Measurements from ENCODE around the gene NOXRED1.

NOXRED1 gene

GRCh38 chr14:77407158-77407557, 16.2 kb downstream of the NOXRED1 start:
- peak; percentile 90 to 91 for DNase-seq

- peak; percentile 32 to 57 for DNase-seq
These were observed 16.6 kb downstream of the NOXRED1 start for GRCh38 chr14:77406718-77407117.

- no peak for DNase-seq
These were observed 17.2 kb downstream of the NOXRED1 start for GRCh38 chr14:77406086-77406485.

GRCh38 chr14:77403768-77404167, 19.6 kb downstream of the NOXRED1 start:
- DNase-seq: no peak

- no peak for DNase-seq
These were observed 23.1 kb downstream of the NOXRED1 start for GRCh38 chr14:77400216-77400615.

GRCh38 chr14:77390188-77390587, 33.1 kb downstream of the NOXRED1 start:
- DNase-seq: no peak

GRCh38 chr14:77378701-77379100, 44.6 kb downstream of the NOXRED1 start:
- DNase-seq: no peak

- peak in 1 of 2 experiments; percentile 62 for DNase-seq
These were observed 45.9 kb downstream of the NOXRED1 start for GRCh38 chr14:77377502-77377844.

- peak; percentile 85 to 92 for DNase-seq
These were observed 46.4 kb downstream of the NOXRED1 start, which contains the start of the genes SAMD15 and TMED8 for GRCh38 chr14:77376771-77377501. TSS of gene SAMD15 (plus strand) at chr14:77377379. CDS start at chr14:77377419, 40 bp downstream. TSS of gene TMED8 (minus strand) at chr14:77377094. CDS start at chr14:77377053, 41 bp downstream.

- peak; percentile 27 to 28 for DNase-seq
These were observed 47.2 kb downstream of the NOXRED1 start for GRCh38 chr14:77375973-77376770.

GRCh38 chr14:77375164-77375950, 48.0 kb downstream of the NOXRED1 start:
- DNase-seq: peak in 1 of 2 experiments; percentile 11

- no peak for DNase-seq
These were observed 51.0 kb downstream of the NOXRED1 start for GRCh38 chr14:77372304-77372841.

- DNase-seq: no peak
These were observed 54.0 kb downstream of the NOXRED1 start for GRCh38 chr14:77369285-77369684.

- DNase-seq: no peak
These were observed 59.2 kb downstream of the NOXRED1 start for GRCh38 chr14:77364146-77364545.

- no peak for DNase-seq
These were observed 63.7 kb downstream of the NOXRED1 start for GRCh38 chr14:77359626-77360025.

- DNase-seq: no peak
These were observed 66.4 kb downstream of the NOXRED1 start for GRCh38 chr14:77356899-77357298.

GRCh38 chr14:77355811-77356210, 67.5 kb downstream of the NOXRED1 start:
- no peak for DNase-seq

- DNase-seq: no peak
These were observed 69.7 kb downstream of the NOXRED1 start for GRCh38 chr14:77353469-77354141.

GRCh38 chr14:77347751-77348150, 75.6 kb downstream of the NOXRED1 start:
- DNase-seq: peak; percentile 73 to 83

GRCh38 chr14:77346495-77346894, 76.8 kb downstream of the NOXRED1 start:
- DNase-seq: no peak

GRCh38 chr14:77344377-77344996, 78.8 kb downstream of the NOXRED1 start:
- DNase-seq: no peak
